Measurements from ENCODE around the gene LAMC1.

The LAMC1 gene

GRCh38 chr1:183077097-183077496 lies 53.9 kb downstream of the LAMC1 start:
- H3K36me3 ChIP-seq (ENCODE audit: low read length): no peaks in the 10 kb centered on the region
- no peak for TF ChIP-seq EZH2phosphoT487 (conservative IDR thresholded peaks at IDR 0.05; ENCODE audit: low read length)
- no peak for TF ChIP-seq CTCF (IDR thresholded peaks at IDR 0.05; ENCODE audit: insufficient read depth, low read length, poor library complexity, severe bottlenecking)

GRCh38 chr1:183079712-183080388 lies 56.6 kb downstream of the LAMC1 start:
- Histone ChIP-seq H3K4me3 (ENCODE audit: insufficient read depth, low read length, poor library complexity, severe bottlenecking) (no peak overlapping the region), H3K36me3 (ENCODE audit: low read length) (no peaks in the 10 kb centered on the region), H3K27ac (ENCODE audit: low read depth, low read length) (no peak overlapping the region), H3K4me2 (ENCODE audit: low read depth, low read length, poor library complexity, severe bottlenecking) (no peak overlapping the region), H2AFZ (ENCODE audit: low read depth, low read length, severe bottlenecking) (no peak overlapping the region), H3K9ac (ENCODE audit: low read length) (no peak overlapping the region), H3K27me3 (ENCODE audit: low read length) (no peaks in the 10 kb centered on the region), H4K20me1 (ENCODE audit: low read depth, low read length) (no peaks in the 10 kb centered on the region), H3K9me3 (ENCODE audit: insufficient read depth, low read length) (no peaks in the 10 kb centered on the region), H3K9me2 (replicated peaks; ENCODE audit: insufficient read depth, low read length) (no peaks in the 10 kb centered on the region), H3K79me2 (ENCODE audit: insufficient read depth, low read length) (no peaks in the 10 kb centered on the region), H3F3A (ENCODE audit: insufficient read depth) (no peaks in the 10 kb centered on the region)
- TF ChIP-seq CTCF (IDR thresholded peaks at IDR 0.05; ENCODE audit: insufficient read depth, low read length, poor library complexity, severe bottlenecking): no peak
- no peak for TF ChIP-seq EZH2phosphoT487 (conservative IDR thresholded peaks at IDR 0.05; ENCODE audit: low read length)

More at GRCh38 chr1:183077097-183077496, 53.9 kb downstream of the LAMC1 start:
- Histone ChIP-seq H3K79me2 (ENCODE audit: insufficient read depth, low read length) (peaks cover 5% of the 10 kb centered on the region; the same call in 1 of the 2 replicates), H2AFZ (ENCODE audit: low read depth, low read length, severe bottlenecking) (no peak overlapping the region), H3K27ac (ENCODE audit: low read depth, low read length) (no peak overlapping the region), H3K9me3 (ENCODE audit: insufficient read depth, low read length) (no peaks in the 10 kb centered on the region), H3K4me3 (ENCODE audit: insufficient read depth, low read length, poor library complexity, severe bottlenecking) (no peak overlapping the region), H3K27me3 (ENCODE audit: low read length) (no peaks in the 10 kb centered on the region), H3K9me2 (replicated peaks; ENCODE audit: insufficient read depth, low read length) (no peaks in the 10 kb centered on the region), H3K9ac (ENCODE audit: low read length) (no peak overlapping the region), H3F3A (ENCODE audit: insufficient read depth) (no peaks in the 10 kb centered on the region), H3K4me2 (ENCODE audit: low read depth, low read length, poor library complexity, severe bottlenecking) (no peak overlapping the region), H4K20me1 (ENCODE audit: low read depth, low read length) (0 out of 2 replicates have a peak, but pooled peaks cover 3% of the 10 kb centered on the region)

GRCh38 chr1:183080406-183080805 lies 57.2 kb downstream of the LAMC1 start:
- Histone ChIP-seq H3K9me3 (ENCODE audit: insufficient read depth, low read length) (no peaks in the 10 kb centered on the region), H3K9ac (ENCODE audit: low read length) (no peak overlapping the region), H3K79me2 (ENCODE audit: insufficient read depth, low read length) (no peaks in the 10 kb centered on the region), H3K9me2 (replicated peaks; ENCODE audit: insufficient read depth, low read length) (no peaks in the 10 kb centered on the region), H4K20me1 (ENCODE audit: low read depth, low read length) (no peaks in the 10 kb centered on the region), H3K36me3 (ENCODE audit: low read length) (no peaks in the 10 kb centered on the region), H3K4me2 (ENCODE audit: low read depth, low read length, poor library complexity, severe bottlenecking) (no peak overlapping the region), H3K27me3 (ENCODE audit: low read length) (no peaks in the 10 kb centered on the region), H2AFZ (ENCODE audit: low read depth, low read length, severe bottlenecking) (no peak overlapping the region), H3F3A (ENCODE audit: insufficient read depth) (no peaks in the 10 kb centered on the region), H3K4me3 (ENCODE audit: insufficient read depth, low read length, poor library complexity, severe bottlenecking) (no peak overlapping the region), H3K27ac (ENCODE audit: low read depth, low read length) (no peak overlapping the region)
- TF ChIP-seq CTCF (IDR thresholded peaks at IDR 0.05; ENCODE audit: insufficient read depth, low read length, poor library complexity, severe bottlenecking) (no peak), EZH2phosphoT487 (conservative IDR thresholded peaks at IDR 0.05; ENCODE audit: low read length) (no peak)
